Osteocyte (in vitro differentiated cells): Measurements from ENCODE around the gene ANKH. TPM values are rescaled to one million over a fixed set of nuclear protein-coding genes. Genes with fewer than 3 reads are reported as not detected.
"Not testable (repeated sequence)": the region's sequence is repeated elsewhere in the genome, so short reads cannot be mapped to it uniquely, and the experiment has no call there.

Source experiments
- DNase-seq: peaks from one replicate; pipeline ENCODE4 v3.0.0; 2021; ENCODE audit warnings: mixed read lengths; ENCODE audit not compliant: unreplicated experiment; ENCODE audit errors: extremely low spot score
- H3K27ac Mint-ChIP-seq: one replicate; pipeline ENCODE4 v1.8.0; 2021; ENCODE audit warnings: mild to moderate bottlenecking, mixed read lengths; ENCODE audit not compliant: unreplicated experiment
- H3K27me3 Mint-ChIP-seq: one replicate; pipeline ENCODE4 v1.8.0; 2021; ENCODE audit warnings: mixed read lengths; ENCODE audit not compliant: unreplicated experiment
- H3K36me3 Mint-ChIP-seq: one replicate; pipeline ENCODE4 v1.8.0; 2021; ENCODE audit warnings: mixed read lengths; ENCODE audit not compliant: unreplicated experiment
- H3K4me1 Mint-ChIP-seq: one replicate; pipeline ENCODE4 v1.8.0; 2021; ENCODE audit warnings: mixed read lengths; ENCODE audit not compliant: unreplicated experiment
- H3K4me3 Mint-ChIP-seq: one replicate; pipeline ENCODE4 v1.8.0; 2021; ENCODE audit warnings: mild to moderate bottlenecking, moderate library complexity, mixed read lengths; ENCODE audit not compliant: unreplicated experiment
- H3K9me3 Mint-ChIP-seq: one replicate; pipeline ENCODE4 v1.8.0; 2021; ENCODE audit warnings: mixed read lengths; ENCODE audit not compliant: unreplicated experiment
- CTCF ChIP-seq: fragments of 200-600 bp; sonication (generic); IDR thresholded peaks from 2 replicates; pipeline ENCODE4 v1.5.0; 2021; ENCODE audit warnings: antibody characterized with exemption, mild to moderate bottlenecking, moderate library complexity
- total RNA-seq: library from RNA; stranded (reverse); gene quantifications from 2 replicates; pipeline ENCODE4 v1.2.1, GENCODE V29; 2021

Gene ANKH
- total RNA-seq, 1 donor from 2014 or later = 50.8 TPM

GRCh38 chr5:14826714-14827113 is 44.9 kb downstream of the ANKH start:
- Mint-ChIP-seq H3K36me3 (no peaks in the 10 kb centered on the region), H3K4me1 (peaks cover 26% of the 10 kb centered on the region), H3K27me3 (no peaks in the 10 kb centered on the region), H3K4me3 (no peak overlapping the region), H3K9me3 (no peaks in the 10 kb centered on the region), H3K27ac (no peak overlapping the region)
- TF ChIP-seq CTCF = no peak
- no peak for DNase-seq

GRCh38 chr5:14825977-14826376 is 45.6 kb downstream of the ANKH start:
- Mint-ChIP-seq H3K9me3 (no peaks in the 10 kb centered on the region), H3K4me3 (no peak overlapping the region), H3K27me3 (no peaks in the 10 kb centered on the region), H3K36me3 (no peaks in the 10 kb centered on the region), H3K27ac (no peak overlapping the region), H3K4me1 (peaks cover 28% of the 10 kb centered on the region)
- no peak for TF ChIP-seq CTCF
- DNase-seq = no peak

GRCh38 chr5:14824499-14824898 is 47.1 kb downstream of the ANKH start:
- no peak overlapping the region for H3K27ac Mint-ChIP-seq
- TF ChIP-seq CTCF = no peak
- H3K36me3 Mint-ChIP-seq = no peaks in the 10 kb centered on the region
- peaks cover 16% of the 10 kb centered on the region for H3K4me1 Mint-ChIP-seq
- no peaks in the 10 kb centered on the region for H3K9me3 Mint-ChIP-seq
- H3K27me3 Mint-ChIP-seq = no peaks in the 10 kb centered on the region
- H3K4me3 Mint-ChIP-seq = no peak overlapping the region
- no peak for DNase-seq

DNA sequence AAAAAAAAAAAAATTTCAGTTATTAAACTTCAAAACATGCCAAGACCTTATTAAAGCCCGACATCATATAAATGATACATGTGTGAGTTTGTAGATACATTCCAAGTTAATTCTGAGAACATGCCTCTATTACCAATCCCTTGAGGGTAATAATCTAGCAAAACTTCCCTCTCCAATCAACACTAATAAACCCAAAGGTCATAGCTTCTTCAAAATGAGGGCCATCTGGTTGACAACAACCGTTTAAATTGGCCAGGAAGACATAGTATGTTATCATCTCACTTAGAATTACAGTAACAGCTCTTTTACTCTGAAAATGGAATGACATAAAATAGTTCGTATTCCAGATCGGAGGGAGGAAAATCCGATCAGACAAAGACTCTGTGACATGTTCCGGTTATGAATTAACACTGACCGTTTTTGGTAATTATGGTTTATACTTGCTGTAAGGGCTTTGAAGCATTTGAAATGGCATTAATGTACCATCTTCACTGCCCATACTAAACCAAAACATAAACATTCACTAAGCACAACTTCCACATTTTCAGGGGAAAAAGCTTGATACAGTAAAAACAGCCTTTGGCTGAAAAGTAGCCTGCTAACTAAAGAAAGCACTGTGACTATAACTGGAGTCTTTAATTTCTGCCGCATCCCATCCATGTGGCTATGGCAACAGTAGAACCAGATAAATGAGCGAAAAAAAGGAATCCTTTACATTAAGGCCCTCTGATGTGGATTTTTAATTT is 50.3 kb downstream of the ANKH start:
- peaks cover 2% of the 10 kb centered on the region for H3K27me3 Mint-ChIP-seq
- H3K36me3 Mint-ChIP-seq = no peaks in the 10 kb centered on the region
- peaks cover 33% of the 10 kb centered on the region for H3K4me1 Mint-ChIP-seq
- H3K9me3 Mint-ChIP-seq = no peaks in the 10 kb centered on the region
- DNase-seq = no peak
- TF ChIP-seq CTCF = no peak
- H3K27ac Mint-ChIP-seq = no peak overlapping the region
- H3K4me3 Mint-ChIP-seq = no peak overlapping the region

GRCh38 chr5:14818931-14819790 is 52.4 kb downstream of the ANKH start:
- no peak for DNase-seq
- no peaks in the 10 kb centered on the region for H3K36me3 Mint-ChIP-seq
- TF ChIP-seq CTCF = no peak
- peaks cover 2% of the 10 kb centered on the region for H3K27me3 Mint-ChIP-seq
- H3K9me3 Mint-ChIP-seq = no peaks in the 10 kb centered on the region
- peaks cover 34% of the 10 kb centered on the region for H3K4me1 Mint-ChIP-seq
- no peak overlapping the region for H3K4me3 Mint-ChIP-seq
- no peak overlapping the region for H3K27ac Mint-ChIP-seq

DNA sequence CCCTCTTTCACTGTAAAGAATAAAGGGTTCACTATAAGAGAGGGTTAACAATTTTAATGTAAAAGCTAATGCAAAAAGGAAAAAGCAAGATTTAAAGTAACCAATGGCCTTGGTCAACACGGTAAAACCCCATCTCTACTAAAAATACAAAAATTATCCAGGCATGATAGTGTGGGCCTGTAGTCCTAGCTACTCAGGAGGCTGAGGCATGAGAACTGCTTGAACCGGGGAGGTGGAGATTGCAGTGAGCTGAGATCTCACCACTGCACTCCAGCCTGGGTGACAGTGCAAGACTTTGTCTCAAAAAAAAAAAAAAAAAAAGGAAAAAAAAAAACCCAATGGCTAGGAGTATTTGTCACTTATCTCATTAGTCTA is 53.8 kb downstream of the ANKH start:
- DNase-seq, H3K4me3 Mint-ChIP-seq, H3K9me3 Mint-ChIP-seq, H3K27ac Mint-ChIP-seq, H3K27me3 Mint-ChIP-seq, H3K36me3 Mint-ChIP-seq: not testable (repeated sequence)
- peaks cover 32% of the 10 kb centered on the region for H3K4me1 Mint-ChIP-seq
